Lower lobe of right lung (tissue), 2 donors: Measurements from ENCODE around the gene ARAP1. TPM values are rescaled to one million over a fixed set of nuclear protein-coding genes. Genes with fewer than 3 reads are reported as not detected.
"Not testable (repeated sequence)": the region's sequence is repeated elsewhere in the genome, so short reads cannot be mapped to it uniquely, and the experiment has no call there.

Experiments
- ATAC-seq, 2 donors: fragments of 200-7000 bp; cut with Tn5 transposase; one replicate each; pipeline ENCODE4 v1.9.1; 2020 to 2022; ENCODE audit warnings: mild to moderate bottlenecking in 2 of 2, moderate library complexity in 2 of 2
- DNase-seq: peaks from one replicate; pipeline ENCODE4 v3.0.0-alpha.2; 2020
- H3K27ac ChIP-seq: fragments of 200-600 bp; one replicate; pipeline ENCODE4 v1.8.0; 2022
- H3K27me3 ChIP-seq: fragments of 200-600 bp; one replicate; pipeline ENCODE4 v1.8.0; 2022; ENCODE audit warnings: low read depth
- H3K36me3 ChIP-seq: fragments of 200-600 bp; one replicate; pipeline ENCODE4 v1.8.0; 2022; ENCODE audit warnings: mild to moderate bottlenecking
- H3K4me1 ChIP-seq: fragments of 200-600 bp; one replicate; pipeline ENCODE4 v1.8.0; 2022
- H3K4me3 ChIP-seq: fragments of 200-600 bp; one replicate; pipeline ENCODE4 v1.8.0; 2022; ENCODE audit warnings: mild to moderate bottlenecking
- H3K9me3 ChIP-seq: fragments of 200-600 bp; one replicate; pipeline ENCODE4 v1.8.0; 2022
- CTCF ChIP-seq: fragments of 200-600 bp; IDR thresholded peaks from one replicate; pipeline ENCODE4 v1.8.0; 2022; ENCODE audit warnings: antibody characterized with exemption, mild to moderate bottlenecking
- intact Hi-C: fragments of 100-400 bp; cut with DNase I; formaldehyde crosslinking; loops from one replicate; pipeline ENCODE4 v1.11.0; 2022
- total RNA-seq: library from RNA; stranded (reverse); fragmentation: NEBNext Ultra II Directional; extraction: Animal tissue kit (Norgen Biotek cat#: 25700); gene quantifications from one replicate; pipeline ENCODE4 v1.2.1, GENCODE V29; 2021
- donor health status: DM: no; HTN: yes; CAD: no; lungs with severe emphysema.

ARAP1 gene
- total RNA-seq, 1 donor from 2014 or later: 276 TPM

GRCh38 chr11:72792437-72793021 is 40.3 kb upstream of the ARAP1 start:
- Histone ChIP-seq H3K4me1 (peaks cover 53% of the 10 kb centered on the region), H3K27ac (peak overlapping the region; percentile 79), H3K36me3 (no peaks in the 10 kb centered on the region), H3K4me3 (no peak overlapping the region), H3K27me3 (no peaks in the 10 kb centered on the region), H3K9me3 (no peaks in the 10 kb centered on the region)
- intact Hi-C loops: loop anchor here (10.0 kb wide), 1 partner anchor 58 kb away; no protein-coding TSS in a partner anchor
- no peak for DNase-seq
- TF ChIP-seq CTCF: no peak
- no peak for ATAC-seq

GRCh38 chr11:72791228-72791627 is 39.0 kb upstream of the ARAP1 start:
- DNase-seq, H3K27me3 ChIP-seq, H3K27ac ChIP-seq, H3K36me3 ChIP-seq, ATAC-seq, H3K4me3 ChIP-seq, H3K9me3 ChIP-seq: not testable (repeated sequence)
- H3K4me1 ChIP-seq: peaks cover 66% of the 10 kb centered on the region
- intact Hi-C loops: loop anchor here (10.0 kb wide), 1 partner anchor 56 kb away; no protein-coding TSS in a partner anchor

GRCh38 chr11:72789493-72790131 is 37.4 kb upstream of the ARAP1 start:
- ATAC-seq: no peak
- Histone ChIP-seq H3K9me3 (no peaks in the 10 kb centered on the region), H3K27me3 (no peaks in the 10 kb centered on the region), H3K36me3 (no peaks in the 10 kb centered on the region), H3K4me1 (peaks cover 63% of the 10 kb centered on the region), H3K4me3 (no peak overlapping the region), H3K27ac (peak overlapping the region; percentile 18)
- TF ChIP-seq CTCF: no peak
- no peak for DNase-seq
- intact Hi-C loops: loop anchor here (10.0 kb wide), 1 partner anchor 55 kb away; no protein-coding TSS in a partner anchor

- DNase-seq (peak; percentile 69), ATAC-seq (peak; percentile 28 to 37)
- peak overlapping the region; percentile 70 for H3K27ac ChIP-seq
- no peaks in the 10 kb centered on the region for H3K27me3 ChIP-seq
- no peaks in the 10 kb centered on the region for H3K9me3 ChIP-seq
- no peaks in the 10 kb centered on the region for H3K36me3 ChIP-seq
- no peak overlapping the region for H3K4me3 ChIP-seq
- peaks cover 54% of the 10 kb centered on the region for H3K4me1 ChIP-seq
- intact Hi-C loops: no loop called here
- TF ChIP-seq CTCF: no peak
Measured at GRCh38 chr11:72788241-72788640, 36.0 kb upstream of the ARAP1 start.

- peak; percentile 5 to 70 for ATAC-seq
- peak overlapping the region; percentile 70 for H3K27ac ChIP-seq
- intact Hi-C loops: no loop called here
- H3K27me3 ChIP-seq: no peaks in the 10 kb centered on the region
- DNase-seq: no peak
- H3K4me3 ChIP-seq: no peak overlapping the region
- peaks cover 51% of the 10 kb centered on the region for H3K4me1 ChIP-seq
- peak; percentile 8 for TF ChIP-seq CTCF
- H3K36me3 ChIP-seq: no peaks in the 10 kb centered on the region
- no peaks in the 10 kb centered on the region for H3K9me3 ChIP-seq
Measured at GRCh38 chr11:72787216-72788104, 35.3 kb upstream of the ARAP1 start.
